Activated CD4-positive, alpha-beta T cell treated with anti-CD3 and anti-CD28 coated beads, Interleukin-2, amount 50 U/mL, for 48 hours (primary cell): ENCODE measurements around the gene FAM151B.
"Not testable (repeated sequence)": the region's sequence is repeated elsewhere in the genome, so short reads cannot be mapped to it uniquely, and the experiment has no call there.

Source experiments
- DNase-seq, 2 experiments: peaks; one replicate each; pipeline ENCODE4 v3.0.0-alpha.2; 2020

Gene FAM151B

DNA sequence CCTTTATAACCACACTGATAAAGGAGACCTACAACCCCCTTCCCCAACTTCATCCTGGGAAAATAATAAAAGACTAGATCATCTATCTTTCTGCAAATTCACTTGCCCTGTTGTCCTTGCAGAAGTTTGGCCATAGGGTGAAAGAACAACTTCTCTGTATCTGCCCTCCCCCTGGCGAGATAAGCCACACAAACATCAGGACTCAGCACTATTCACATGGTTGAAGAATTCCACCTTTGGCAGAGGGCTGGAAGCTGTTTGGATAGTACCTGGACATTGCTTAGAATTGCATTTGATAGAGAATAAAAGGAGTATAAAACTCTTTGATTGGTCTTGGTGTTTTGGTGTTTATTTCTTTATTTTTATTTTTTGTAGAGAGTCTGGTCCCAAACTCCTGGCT is 16.9 kb downstream of the FAM151B start:
- no peak for DNase-seq

DNA sequence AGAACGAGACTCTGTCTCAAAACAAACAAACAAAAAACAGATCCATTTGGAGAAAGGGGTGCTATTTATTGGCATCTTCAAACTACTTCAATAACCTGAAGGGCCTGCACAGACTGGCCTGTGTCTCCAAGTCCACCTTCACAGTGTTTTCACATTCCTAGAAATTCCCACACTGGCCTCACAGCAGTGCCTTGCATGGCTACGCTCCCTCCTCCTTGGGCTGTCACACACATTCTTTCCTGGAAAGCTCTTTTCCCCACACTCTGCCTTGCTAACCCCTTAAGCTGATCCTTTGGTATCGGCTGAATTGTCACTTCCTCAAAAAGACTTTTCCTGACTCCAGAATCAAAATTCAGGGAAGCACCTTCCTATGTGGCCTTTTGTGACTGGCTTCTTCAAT is 19.8 kb downstream of the FAM151B start:
- DNase-seq = no peak

DNA sequence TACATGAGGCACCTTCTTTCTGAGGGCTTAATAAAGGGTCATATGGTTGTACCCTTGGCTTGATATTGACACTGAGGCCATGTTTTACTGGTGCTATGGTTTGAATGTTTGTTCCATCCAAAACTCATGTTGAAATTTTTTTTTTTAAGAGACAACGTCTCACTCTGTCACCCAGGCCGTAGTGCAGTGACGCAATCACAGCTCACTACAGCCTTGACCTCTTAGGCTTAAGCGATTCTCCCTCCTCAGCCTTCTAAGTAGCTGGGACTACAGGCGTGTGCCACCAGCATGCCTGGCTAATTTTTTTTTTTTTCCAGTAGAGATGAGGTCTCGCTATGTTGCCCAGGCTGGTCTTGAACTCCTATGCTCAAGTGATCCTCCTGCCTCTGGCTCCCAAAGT is 20.9 kb downstream of the FAM151B start:
- DNase-seq = no peak

DNA sequence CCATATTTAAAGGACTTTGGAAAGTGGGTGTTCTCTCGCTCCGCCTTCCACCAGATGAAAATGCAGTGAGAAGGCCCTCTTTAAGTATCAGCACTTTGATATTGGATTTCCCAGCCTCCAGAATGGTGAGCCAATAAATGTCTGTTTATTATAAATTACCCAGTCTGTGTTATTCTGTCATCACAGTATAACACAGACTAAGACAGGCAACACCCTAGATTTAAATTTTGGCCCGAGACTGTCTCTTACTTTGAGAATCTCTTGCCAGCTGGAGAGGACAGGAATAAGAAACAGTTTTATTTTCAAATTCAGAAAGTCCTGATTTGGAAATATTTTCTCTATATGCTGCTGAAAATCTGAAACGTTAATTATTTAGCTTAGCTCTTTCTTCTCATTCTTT is 21.5 kb downstream of the FAM151B start:
- DNase-seq = no peak

DNA sequence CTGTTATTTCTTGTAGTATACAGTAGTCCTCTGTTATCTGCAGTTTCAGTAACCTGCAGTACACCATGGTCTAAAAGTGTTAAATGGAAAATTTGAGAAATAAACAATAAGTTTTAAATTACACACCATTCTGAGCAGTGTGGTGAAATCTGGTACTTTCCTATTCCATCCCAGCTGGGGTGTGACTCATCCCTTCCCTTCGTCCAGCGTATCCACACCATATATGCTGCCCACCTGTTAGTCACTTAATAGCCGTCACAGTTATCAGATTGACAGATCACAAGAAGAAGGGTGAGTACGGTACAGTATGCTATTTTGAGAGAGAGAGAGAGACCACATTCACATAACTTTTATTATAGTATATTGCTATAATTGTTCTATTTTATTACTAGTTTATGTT is 28.9 kb downstream of the FAM151B start:
- peak; percentile 26 to 42 for DNase-seq

DNA sequence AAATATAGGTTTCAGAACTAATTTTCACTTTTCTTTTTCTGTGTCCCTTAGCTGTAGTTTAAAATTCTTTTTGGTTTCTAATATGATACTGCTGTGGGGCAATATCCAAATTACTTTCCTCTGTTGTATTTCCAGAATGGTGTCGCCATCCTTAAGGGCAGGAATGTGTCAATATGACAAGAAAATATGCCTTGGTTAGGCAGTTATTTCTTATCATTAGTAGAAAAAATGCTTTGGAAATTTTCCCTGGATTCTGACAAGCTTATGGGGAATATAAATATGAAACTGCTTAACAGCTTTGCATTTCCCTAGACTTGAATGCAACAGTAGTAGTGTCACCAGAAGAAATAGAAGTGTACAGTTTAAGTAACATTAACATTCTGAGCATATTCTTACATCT is 52.8 kb downstream of the FAM151B start:
- DNase-seq = no peak

DNA sequence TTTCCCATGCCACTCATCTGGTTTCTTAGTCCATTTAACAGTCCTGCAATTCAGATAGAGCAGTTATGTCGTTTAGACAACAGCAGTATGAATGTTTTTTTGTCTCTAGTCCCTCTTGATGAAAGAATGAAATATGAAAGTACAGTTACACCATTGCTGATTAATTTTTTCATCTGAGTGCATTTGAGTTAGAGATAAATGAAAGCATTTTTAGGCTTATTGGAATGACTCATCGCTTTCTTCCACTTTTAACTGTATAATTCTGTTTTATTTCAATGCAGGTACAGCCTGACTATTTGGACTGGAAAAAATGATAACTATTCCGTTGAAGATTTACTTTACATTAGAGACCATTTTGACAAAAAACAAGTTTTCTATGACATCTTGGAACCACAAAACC is 53.5 kb downstream of the FAM151B start:
- DNase-seq = no peak

DNA sequence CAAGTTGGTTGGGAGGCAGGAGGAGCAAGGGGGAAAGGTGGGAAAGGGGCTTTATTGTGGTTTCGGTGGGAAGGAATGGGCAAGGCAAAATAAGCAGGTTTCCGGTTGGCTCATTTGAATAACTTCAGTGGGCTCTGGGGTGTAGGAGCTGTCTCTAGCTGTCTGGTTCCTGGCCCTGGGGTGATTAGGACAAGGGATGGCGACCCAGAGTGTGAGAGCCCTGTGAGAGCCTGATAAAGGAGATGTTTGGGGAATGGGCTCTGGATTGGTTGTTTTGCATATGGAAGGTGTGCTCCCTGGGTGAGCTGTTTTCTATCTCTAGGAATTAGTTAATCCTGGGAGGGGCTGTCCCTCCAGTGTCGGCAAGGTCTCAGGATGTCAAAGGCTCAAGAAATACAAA is 66.7 kb downstream of the FAM151B start:
- no peak for DNase-seq

DNA sequence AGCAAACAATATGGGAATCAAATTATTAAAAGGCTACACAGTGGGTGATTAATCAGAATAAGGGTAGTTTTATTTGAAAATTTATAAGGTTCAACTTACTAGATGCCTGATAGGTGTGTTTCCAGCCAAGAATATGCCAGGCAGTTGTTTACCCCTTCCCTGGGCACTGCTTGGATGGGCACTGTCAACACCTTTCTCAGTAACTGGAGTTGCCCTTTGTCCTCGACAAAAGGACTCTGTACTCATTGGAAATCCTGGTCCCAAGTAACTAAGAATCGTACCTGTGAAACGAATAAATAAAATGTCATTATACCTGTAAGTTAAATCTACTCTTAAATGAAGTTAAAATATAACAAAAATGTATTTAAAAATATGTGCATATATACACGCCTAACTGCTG is 67.2 kb downstream of the FAM151B start:
- no peak for DNase-seq

DNA sequence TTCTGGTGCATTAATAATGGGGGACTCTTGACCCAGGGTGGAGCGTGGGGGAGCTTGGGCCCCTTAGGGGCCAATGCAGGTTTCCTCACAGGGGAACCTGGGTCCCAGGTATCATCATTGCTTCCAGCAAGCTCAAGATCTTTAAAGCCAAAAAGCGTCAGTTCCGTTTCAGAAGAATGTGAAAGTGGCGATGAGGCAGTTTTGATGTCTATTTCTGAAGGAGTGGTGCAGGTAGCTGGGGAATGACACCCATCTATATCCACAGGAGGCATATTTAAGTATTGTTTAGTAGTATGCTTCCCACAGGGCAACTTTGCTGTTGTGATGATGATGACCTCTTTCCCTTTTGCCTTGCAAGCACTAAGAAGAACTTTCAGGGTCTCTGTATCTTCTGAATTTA is 71.3 kb downstream of the FAM151B start:
- no peak for DNase-seq

DNA sequence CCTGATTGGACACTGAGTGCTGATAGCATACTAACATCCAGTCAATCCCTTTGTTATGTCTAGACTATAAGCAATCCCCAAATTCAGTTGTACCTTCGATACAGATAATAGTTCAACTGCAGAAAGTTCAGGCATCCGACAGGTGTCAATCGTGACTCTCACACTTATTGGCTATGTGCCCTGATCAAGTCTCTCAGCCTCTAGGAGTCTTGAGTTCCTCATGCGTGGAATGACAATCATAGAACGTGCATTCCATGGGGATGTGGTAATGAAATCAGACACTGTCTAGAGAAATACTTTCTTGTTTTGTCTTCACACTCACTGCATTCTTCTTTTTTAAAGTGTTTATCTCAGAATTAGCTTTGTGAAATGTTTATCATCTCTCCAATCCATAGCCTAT is 77.4 kb downstream of the FAM151B start:
- DNase-seq = no peak

DNA sequence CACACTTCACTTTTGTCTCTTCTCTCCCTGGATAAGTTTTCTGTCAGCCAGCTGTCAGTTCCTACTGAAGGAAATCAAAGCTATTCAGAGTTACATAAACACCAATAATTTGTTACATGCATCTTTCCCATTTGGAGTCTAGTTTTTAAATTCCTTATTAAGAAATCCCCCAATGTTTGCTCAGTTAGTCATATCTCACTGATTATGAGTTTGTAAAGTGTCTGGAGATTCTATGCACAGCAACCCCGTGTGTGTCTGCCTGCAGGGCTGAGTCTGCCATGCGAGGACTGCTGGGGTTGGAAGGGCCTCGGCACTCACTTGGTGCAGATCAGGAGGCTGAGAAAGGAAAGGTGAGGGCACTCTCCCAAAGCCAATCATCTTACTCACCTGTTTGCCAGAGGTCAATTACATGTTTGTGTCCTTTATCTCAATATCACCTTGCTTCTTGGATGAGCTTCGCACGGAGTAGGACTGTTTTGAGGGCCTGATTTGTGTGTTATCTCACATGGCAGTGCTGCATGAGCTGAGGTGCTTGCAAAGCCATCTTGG is 78.9 kb downstream of the FAM151B start:
- DNase-seq = no peak

DNA sequence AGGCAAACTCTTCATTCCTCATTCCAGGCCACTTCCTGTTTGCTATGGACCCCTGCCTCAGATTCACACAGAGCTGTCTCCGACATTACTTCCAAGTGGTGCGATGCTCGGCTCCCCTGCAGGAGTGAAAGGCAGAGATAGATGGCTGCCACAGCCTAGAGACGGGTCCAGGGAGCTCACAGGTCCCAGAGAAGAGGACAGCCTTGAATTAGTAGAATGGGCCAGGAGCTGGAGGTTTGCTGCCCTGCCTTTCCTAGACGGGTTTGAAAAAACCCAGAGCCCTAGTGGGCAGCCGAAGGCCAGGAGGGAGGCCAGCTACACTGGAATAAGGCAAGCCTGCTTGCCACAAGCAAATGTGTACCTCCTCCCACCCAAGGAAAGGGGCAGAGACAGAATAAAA is 80.4 kb downstream of the FAM151B start:
- no peak for DNase-seq

DNA sequence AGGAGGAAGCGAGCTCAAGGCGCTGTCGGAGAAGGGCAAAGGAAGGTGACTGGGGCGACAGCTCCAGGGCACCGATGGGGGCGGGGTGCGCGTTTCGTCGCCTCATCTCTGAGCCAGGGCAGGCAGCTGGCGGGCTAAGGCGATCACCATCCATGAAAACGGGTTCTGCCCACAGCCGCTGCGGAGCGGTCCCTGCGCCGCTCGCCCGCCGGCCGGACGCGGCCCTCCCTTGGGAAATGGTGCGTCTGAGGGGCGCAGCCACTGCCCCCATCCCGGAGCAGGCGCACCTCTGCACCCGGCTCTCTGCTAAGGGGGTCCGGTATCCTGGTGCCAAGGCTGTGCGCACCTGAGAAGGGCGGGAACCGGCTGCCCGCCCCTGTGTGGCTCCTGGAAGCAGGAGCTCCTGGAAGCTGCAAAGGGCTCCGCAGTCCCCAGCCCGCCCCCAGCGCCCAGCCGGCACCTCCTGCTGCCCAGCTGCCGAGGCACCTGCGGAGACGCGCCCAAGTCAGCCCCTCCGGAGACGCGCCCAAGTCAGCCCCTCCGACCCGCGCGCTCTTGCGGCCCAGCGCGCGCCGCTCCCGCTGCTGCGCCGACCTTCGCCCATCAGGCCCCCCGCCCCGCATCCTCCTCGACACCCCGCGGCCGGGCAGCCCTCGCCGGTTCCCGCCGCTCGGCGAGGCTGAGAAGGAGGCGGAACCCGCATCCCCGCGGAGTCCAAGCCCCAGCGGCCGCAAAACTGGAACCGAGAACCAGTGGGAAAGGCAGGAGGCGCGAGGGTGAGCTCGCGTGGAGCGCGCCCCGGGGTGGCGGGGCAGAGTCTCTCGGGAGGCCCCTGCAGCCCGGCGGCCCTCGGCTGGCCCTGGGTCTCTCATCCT is 81.4 kb downstream of the FAM151B start:
- DNase-seq = peak in 1 of 2 experiments; percentile 7

DNA sequence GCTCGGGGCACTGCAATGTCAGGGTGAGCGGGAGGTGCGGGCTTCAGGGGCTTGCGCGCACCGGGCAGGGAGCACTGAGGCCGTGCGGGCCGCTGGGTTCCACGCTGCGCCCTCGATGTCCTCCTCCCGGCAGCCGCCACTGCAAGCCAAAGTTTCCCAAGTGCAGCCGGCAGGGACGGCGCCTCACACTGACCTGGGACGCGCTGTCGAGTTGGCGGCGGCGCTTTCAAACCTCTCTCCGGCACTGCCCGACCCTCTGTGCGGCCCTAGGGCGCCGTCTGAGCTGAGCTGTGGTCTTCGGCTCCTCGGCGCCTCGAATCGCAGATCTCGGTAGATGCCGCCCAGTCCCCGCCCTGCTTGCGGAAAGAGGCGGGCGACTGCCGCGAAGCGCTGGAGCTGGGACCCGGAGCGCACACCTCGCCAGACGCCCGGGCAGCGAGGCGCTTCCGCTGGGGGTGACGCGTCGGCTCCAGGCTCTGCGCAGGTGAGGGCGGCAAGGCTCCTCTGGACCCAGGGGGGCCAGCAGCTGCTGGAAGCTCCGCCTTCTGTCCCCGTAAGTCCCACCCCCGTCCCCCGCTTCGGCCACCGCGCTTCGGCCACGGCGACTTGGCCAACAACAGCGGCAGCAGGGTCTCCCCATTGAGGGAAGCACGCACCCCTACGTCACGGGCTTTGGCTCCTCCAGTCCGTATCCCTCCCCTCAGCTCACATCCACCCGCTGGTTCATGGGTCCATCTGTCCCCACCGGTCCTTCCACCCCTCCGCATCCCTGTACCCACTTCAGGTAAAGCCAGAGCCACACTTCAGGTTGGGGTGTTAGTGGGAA is 82.3 kb downstream of the FAM151B start, which contains the start of gene ANKRD34B:
Gene ANKRD34B, minus strand, starts transcription at position 320 of the 826 bp plus-strand sequence. CDS start 10,261 bp downstream, outside the sequence.
- DNase-seq = peak; percentile 36 to 43

DNA sequence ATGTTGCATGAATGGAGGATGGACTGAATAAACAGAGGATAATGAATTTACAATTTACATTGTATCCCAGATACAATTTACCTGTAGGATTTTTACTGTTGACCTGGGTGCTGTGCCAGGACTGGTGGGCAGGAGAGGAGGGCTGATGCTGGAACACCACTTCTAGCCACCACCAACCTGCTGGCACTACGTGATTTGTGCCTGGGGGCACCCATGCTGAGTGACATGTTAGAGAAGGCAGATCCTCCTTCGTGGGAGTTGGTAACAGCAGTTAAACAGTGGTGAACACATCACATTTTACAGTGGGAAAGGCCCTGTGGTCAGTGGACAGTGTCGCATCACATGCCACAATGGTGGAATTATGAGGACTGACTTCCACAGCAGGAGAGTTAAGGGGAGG is 85.2 kb downstream of the FAM151B start:
- no peak for DNase-seq

DNA sequence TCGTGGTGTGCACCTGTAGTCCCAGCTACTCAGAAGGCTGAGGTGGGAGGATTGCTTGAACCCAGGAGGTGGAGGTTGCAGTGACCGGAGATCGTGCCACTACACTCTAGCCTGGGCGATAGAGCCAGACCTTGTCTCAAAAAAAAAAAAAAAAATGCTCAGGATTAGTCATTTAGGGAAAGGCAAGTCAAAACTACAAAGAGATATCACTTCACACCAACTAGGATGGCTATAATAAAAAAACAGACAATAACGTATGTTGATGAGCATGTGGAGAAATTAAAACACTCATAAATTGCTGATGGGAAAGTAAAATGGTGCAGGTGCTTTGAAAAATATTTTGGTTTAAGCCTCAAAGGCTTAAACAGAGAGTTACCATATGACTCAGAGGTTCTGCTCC is 88.5 kb downstream of the FAM151B start:
- DNase-seq = no peak

DNA sequence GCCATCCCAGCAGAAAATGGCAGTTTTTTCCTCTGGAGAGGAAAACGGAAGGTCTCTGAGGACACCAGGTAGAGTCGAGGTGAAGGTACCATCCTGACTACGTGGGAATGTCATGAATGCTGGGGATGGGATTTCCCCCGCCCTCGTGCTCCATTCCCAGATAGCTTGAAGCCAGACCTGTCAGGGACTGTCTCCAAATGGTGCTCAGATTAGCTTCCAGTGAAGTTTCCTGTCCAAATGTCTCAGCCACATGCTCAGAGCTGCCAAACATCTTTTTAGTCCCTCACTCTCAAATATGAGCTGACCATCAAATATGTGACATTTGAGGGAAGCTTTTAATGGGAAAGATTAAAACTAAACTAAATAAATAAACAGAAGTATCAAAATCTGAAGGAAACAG is 89.8 kb downstream of the FAM151B start:
- DNase-seq = no peak

DNA sequence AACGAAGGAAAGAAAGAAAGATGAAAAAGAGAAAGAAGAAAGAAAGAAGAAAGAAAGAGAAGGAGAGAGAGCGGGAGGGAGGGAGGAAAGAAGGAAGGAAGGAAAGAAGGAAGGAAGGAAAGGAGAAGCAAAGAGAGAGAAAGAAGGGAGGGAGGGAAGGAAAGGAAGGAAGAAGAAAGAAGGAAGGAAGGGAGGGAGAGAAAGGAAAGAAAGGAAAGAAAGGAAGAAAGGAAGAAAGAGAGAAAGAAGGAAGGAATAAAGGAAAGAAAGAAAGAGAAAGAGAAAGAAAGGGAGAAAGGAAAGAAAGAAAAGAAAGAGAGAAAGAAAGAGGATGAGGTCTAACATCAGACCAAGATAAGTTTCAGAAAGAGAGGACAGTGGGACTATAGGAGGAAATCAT is 91.2 kb downstream of the FAM151B start:
- DNase-seq = no peak

DNA sequence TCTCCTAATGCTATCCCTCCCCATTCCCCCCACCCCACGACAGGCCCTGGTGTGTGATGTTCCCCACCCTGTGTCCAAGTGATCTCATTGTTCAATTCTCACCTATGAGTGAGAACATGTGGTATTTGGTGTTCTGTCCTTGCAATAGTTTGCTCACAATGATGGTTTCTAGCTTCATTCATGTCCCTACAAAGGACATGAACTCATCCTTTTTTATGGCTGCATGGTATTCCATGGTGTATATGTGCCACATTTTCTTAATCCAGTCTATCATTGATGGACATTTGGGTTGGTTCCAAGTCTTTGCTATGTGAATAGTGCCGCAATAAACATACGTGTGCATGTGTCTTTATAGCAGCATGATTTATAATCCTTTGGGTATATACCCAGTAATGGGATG is 92.4 kb downstream of the FAM151B start:
- not testable (repeated sequence) for DNase-seq

DNA sequence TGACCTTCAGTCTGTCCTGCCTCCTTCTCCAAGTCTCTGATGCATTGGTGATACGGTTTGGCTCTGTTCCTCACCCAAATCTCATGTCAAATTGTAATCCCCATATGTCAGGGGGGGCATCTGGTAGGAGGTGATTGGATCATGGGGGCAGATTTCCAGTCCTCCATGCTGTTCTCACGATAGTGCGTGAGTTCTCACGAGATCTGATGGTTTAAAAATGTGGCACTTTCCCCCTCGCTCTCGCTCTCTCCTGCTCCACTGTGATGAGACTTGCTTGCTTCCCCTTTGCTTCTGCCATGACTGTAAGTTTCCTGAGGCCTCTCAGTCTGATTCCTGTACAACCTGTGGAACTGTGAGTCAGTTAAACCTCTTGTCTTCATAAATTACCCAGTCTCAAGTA is 96.9 kb downstream of the FAM151B start:
- DNase-seq = no peak

DNA sequence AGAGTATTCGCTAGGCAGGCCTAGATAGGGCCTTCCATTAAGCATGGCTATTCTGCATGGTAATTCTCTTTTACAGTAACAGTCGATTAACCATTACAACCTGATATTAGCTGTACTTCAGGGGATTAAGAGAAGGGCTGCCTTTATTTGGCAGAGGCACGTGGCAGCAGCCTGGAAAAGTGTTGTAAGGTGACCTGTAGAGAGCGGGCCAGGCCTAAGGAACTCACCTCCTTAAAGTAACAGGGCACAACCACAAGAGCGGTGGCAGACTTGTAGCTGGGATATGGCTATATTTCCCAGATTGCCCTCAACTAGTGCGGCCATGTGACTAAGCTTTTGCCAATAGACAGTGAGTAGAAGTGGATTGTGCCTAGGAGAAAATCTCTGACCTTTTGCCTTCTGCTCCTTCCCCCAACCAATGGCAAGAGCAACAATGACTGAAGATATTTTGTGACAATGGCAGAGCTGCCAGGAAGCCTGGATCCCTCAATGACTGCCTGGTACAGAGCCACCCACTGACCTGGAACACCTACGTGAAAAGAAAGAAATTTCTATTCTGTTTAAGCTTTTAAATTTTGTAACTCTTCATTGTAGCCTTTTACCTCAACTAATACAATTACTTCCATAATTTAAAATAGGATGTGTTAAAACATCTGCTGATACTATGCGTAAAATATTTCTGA is 101.1 kb downstream of the FAM151B start:
- no peak for DNase-seq

DNA sequence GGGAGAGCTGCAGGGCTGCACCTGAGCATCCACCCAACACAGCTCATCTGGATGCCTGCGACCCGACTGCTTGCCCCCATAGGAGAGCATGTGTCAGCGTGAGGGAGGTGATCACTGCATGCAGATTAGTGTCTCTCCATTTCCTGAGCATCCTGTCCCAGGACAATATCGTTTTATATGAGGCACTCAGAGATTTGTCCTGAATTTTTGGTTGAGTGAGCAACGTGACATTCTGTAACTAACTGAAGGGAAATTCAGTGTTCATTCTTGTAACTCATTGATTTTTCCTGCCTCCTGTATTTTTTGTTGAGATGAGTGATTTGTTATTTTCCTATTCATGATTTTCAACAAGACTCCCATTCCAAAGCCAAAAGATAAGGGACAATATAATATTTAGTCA is 102.9 kb downstream of the FAM151B start:
- DNase-seq = no peak
